Measurements from ENCODE around the gene COL4A2.

COL4A2 gene

GRCh38 chr13:110549795-110550160 lies 242.7 kb downstream of the COL4A2 start:
- no peak for DNase-seq

DNA sequence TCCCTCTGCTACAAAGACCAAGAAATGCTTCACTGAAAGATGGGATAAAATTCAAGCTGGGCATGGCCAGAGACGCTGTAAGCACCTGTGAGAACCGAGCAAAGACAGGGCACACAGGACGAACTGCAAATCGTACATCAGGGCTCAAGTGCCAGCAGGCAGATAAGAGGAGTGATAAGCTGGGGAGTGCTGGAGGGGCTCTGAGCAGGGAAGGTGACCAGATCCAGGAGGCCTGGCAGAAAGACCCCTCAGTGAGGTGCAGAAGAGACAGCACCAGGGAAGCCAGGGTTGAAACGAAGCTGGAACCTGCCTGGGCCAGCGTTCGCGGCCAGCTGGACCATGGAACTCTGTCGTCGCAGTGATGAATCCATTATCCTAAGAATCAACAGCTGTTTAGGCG lies 244.2 kb downstream of the COL4A2 start:
- no peak for DNase-seq

GRCh38 chr13:110552767-110553166 lies 245.7 kb downstream of the COL4A2 start:
- DNase-seq = no peak

DNA sequence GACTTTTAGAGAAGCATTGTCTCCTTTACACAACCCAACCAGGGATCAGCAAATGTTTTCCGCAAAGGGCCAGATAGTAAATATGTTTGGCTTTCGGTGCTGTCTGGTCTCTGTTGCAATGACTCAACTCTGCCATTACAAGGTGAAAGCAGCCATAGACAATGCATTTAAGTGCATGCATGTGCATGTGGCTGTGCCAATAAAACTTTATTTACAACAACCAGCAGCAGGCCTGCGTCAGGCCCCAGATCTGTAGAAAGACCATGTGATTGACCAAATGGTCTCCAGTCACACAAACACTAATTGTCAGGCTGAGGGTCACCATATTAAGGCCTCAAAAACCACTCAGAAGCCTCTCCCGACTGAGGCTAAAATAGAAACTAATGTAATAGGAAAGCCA lies 246.3 kb downstream of the COL4A2 start:
- DNase-seq = no peak

- no peak for DNase-seq
Observed at GRCh38 chr13:110554227-110554836, 247.2 kb downstream of the COL4A2 start.

DNA sequence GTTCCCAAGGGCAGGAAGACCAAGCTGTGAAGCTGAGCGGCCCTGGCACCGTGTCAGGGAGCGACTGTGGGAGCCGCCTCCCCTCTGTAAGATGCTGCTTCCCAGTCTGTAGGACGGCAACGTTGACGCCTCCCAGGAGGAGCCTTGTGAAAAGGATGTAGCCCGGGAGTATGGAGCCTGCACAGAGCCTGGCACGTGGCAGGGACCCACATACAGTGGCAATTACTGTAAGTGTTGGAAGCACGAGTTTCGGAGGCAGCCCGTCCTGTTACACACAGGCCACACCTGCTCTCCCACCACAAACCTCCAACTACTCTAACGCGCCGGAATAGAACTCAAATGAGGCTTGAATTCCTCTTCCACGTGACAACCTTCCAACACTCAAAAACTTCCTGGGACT lies 247.9 kb downstream of the COL4A2 start:
- DNase-seq = no peak

GRCh38 chr13:110555601-110556223 lies 248.6 kb downstream of the COL4A2 start:
- DNase-seq = peak; percentile 84

DNA sequence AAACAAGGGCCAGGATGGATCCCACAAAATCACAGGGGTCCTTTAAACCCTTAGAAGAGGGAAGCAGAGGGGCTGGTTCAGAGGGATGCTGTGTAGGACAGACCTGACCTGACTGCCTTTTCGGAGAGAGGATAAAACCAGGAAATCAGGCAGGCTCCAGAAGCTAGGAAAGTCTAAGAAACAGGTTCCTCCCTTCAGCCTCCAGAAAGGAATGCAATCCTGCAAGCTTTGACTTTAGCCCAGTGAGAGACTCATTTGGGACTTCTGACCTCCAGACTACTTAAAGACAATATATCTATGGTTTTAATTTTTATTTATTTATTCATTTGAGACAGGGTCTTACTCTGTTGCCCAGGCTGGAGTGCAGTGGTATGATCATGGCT lies 249.1 kb downstream of the COL4A2 start:
- DNase-seq = no peak

GRCh38 chr13:110557082-110557481 lies 250.0 kb downstream of the COL4A2 start:
- DNase-seq = no peak

DNA sequence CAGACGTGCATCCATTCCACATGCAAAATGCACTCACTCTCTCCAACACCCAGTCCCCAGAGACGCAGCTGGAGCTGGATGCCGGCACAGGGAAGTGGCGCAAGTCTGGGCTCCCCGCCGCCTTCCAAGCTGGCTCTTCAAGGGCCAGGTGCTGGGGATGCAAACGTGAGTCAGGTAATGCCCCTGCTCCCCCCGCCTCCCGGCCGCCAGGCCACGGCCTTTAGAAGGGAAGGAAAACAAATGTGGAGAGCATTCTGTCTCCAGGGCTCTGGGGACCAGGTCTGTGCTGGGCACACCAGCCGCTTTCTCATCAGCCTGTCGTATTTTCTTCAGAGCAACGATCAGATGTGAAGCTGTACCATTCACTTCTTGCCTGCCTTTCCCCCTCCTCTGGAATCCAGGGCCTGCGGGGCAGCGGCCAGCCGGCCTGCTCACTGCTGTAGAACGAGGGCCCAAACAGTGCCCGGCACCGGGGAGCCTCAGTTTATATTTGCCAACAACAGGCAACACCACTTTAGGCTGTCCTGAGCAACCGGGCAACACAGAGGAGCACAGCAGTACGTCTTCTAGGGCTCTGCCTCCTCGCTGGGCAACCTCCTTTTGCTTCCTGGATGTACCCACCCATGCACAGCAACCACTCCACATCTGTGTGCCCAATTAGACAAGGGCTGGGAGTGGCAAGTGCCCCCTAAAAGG lies 250.7 kb downstream of the COL4A2 start:
- no peak for DNase-seq

DNA sequence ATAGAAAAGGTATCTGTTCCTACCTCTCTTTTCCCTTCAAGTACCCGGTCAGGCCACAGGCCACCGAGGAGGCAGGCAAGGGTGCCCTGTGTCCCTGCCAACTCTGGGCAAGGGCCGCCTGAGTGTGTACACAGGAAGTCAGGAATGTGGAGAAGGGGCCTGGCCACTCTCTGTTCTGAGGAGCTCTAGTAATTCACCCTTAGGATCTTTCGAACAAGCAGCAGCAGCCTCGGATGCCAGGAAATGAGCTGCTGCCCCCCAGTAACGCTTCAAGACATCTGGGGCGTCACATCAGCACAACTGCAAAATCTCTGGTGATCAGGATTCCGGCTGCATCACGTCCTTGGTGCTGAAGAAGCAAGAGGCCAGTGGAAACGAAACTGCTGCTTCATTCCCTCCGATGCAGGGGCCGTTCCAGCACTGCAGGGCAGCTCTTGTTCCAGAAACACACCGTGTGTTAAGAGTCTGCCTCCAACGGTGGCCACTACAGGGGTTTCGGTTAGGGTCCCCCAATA lies 252.4 kb downstream of the COL4A2 start:
- DNase-seq = no peak

DNA sequence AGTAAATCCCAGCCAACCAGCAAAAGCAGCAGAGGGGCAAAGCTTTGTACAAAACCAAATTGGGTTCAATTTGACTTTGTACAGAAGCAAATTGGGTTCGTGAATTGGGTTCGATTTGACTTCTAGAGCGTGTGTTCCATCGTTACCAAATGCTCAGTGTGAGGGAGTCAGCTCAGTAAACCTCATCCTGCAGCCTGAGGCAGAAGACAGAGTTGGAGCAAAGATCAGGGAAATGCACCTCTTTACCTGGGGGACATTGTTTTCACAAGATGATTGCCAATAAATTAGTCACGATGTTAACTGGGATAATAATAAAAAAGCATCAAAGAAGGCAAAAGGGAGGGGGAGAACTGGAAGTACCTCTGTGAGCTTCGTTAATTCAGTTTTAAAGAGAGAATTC lies 252.9 kb downstream of the COL4A2 start:
- no peak for DNase-seq

- peak; percentile 28 for DNase-seq
Observed at GRCh38 chr13:110560601-110561343, 253.7 kb downstream of the COL4A2 start.

GRCh38 chr13:110561344-110562035 lies 254.4 kb downstream of the COL4A2 start, which contains the start of gene RAB20:
Gene RAB20, minus strand, starts transcription at chr13:110561722. Its CDS starts 203 bp downstream, at chr13:110561519.
- DNase-seq = peak; percentile 78

GRCh38 chr13:110562036-110562597 lies 255.0 kb downstream of the COL4A2 start:
- DNase-seq = no peak
